ENCODE data around the gene TMPRSS11F.
"Not testable (repeated sequence)": the region's sequence is repeated elsewhere in the genome, so short reads cannot be mapped to it uniquely, and the experiment has no call there.

The TMPRSS11F gene

GRCh38 chr4:68129793-68130192 lies at the start of gene TMPRSS11F:
Gene TMPRSS11F, minus strand, starts transcription at chr4:68129869. Its CDS starts 49 bp downstream, at chr4:68129820.
- DNase-seq = no peak

GRCh38 chr4:68176904-68177303 lies 47.2 kb upstream of the TMPRSS11F start:
- no peak for DNase-seq

GRCh38 chr4:68176500-68176899 lies 46.8 kb upstream of the TMPRSS11F start:
- no peak for DNase-seq

- DNase-seq = peak; percentile 22
These were observed 46.0 kb upstream of the TMPRSS11F start for GRCh38 chr4:68175562-68176155.

GRCh38 chr4:68174389-68174788 lies 44.7 kb upstream of the TMPRSS11F start:
- DNase-seq = not testable (repeated sequence)

GRCh38 chr4:68172147-68172546 lies 42.5 kb upstream of the TMPRSS11F start:
- not testable (repeated sequence) for DNase-seq

GRCh38 chr4:68167706-68168105 lies 38.0 kb upstream of the TMPRSS11F start:
- DNase-seq = no peak

- DNase-seq = no peak
These were observed 37.5 kb upstream of the TMPRSS11F start for GRCh38 chr4:68167166-68167565.

- no peak for DNase-seq
These were observed 34.1 kb upstream of the TMPRSS11F start for GRCh38 chr4:68163754-68164153.

- no peak for DNase-seq
These were observed 32.5 kb upstream of the TMPRSS11F start for GRCh38 chr4:68162196-68162595.

- DNase-seq = no peak
These were observed 22.7 kb upstream of the TMPRSS11F start for GRCh38 chr4:68152411-68152810.

GRCh38 chr4:68148800-68149685 lies 19.4 kb upstream of the TMPRSS11F start:
- no peak for DNase-seq

- DNase-seq = no peak
These were observed 17.4 kb upstream of the TMPRSS11F start for GRCh38 chr4:68147079-68147478.

GRCh38 chr4:68145261-68145660 lies 15.6 kb upstream of the TMPRSS11F start:
- DNase-seq = no peak

- DNase-seq = no peak
These were observed 12.2 kb upstream of the TMPRSS11F start for GRCh38 chr4:68141852-68142251.

GRCh38 chr4:68132342-68132741 lies 2.7 kb upstream of the TMPRSS11F start:
- no peak for DNase-seq

GRCh38 chr4:68124262-68124661 lies 5.4 kb downstream of the TMPRSS11F start:
- no peak for DNase-seq

GRCh38 chr4:68123525-68123924 lies 6.1 kb downstream of the TMPRSS11F start:
- DNase-seq = no peak

GRCh38 chr4:68119921-68120320 lies 9.7 kb downstream of the TMPRSS11F start:
- no peak for DNase-seq

GRCh38 chr4:68110441-68110840 lies 19.2 kb downstream of the TMPRSS11F start:
- no peak for DNase-seq

- DNase-seq = no peak
These were observed 19.8 kb downstream of the TMPRSS11F start for GRCh38 chr4:68109868-68110267.

- DNase-seq = no peak
These were observed 46.9 kb downstream of the TMPRSS11F start for GRCh38 chr4:68082758-68083157.

GRCh38 chr4:68079928-68080327 lies 49.7 kb downstream of the TMPRSS11F start:
- no peak for DNase-seq

- DNase-seq = no peak
These were observed 51.9 kb downstream of the TMPRSS11F start for GRCh38 chr4:68077737-68078136.
